Measurements from ENCODE around the gene DNAL1. TPM values are rescaled to one million over a fixed set of nuclear protein-coding genes. Genes with fewer than 3 reads are reported as not detected.
A peak's percentile ranks its signal among the peaks of the same experiment; 100 is the strongest.
"Not testable (repeated sequence)": the region's sequence is repeated elsewhere in the genome, so short reads cannot be mapped to it uniquely, and the experiment has no call there.

Gene DNAL1
- total and polyA plus RNA-seq, 8 donors: 0.29 to 12.9 (median 7.7) TPM; not detected in 1

DNA sequence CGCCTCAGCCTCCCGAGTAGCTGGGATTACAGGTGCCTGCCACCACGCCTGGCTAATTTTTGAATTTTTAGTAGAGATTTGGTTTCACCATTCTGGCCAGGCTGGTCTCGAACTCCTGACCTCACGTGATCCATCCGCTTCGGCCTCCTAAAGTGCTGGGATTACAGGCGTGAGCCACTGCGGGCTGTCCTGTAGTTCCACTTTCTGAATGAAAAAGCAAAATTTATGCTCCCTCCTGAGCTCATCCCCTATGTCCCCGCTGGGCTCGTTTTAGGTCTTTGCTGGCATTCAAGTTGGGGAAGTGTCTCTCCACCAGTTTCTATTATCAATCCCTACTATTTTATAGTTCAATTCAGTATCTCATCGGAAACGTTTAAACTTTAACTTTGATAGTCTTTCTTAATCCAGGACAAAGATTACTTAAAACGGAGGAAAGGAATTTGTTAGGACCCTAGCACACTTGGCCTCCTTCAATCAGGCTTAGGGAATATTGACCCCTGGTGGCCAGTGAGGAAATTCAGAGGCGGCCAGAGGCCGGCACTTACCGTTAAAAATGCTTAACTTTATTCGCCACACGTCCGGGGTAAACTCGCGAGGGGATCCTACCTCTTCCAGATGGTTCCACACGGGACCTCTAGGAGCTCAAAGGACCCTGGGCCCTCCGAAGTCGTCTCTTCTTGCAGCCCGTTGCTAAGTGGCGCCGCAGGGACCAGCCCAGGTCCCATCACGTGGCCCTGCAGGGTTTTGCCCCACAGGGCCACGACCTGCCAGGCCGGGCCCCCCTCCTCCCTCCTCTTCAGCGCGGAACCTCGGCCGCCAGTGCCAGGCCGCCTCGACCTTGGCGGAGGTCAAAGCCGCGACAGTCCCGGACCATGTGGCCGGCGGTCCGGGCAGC lies 11.4 kb upstream of the DNAL1 start:
- DNase-seq: peak; percentile 59 to 87
- 15 to 26% (median 17%) methylated on average over 23 to 44 of the region's 44 CpGs for WGBS, 5 donors
- peak overlapping the region; percentile 54 to 81 (median 58) for H3K4me3 ChIP-seq
- intact Hi-C loops (cut with DNase I; ENCODE audit: low total_unique reads): loop anchor here (10.0 kb wide), 1 partner anchor 119 kb away; no protein-coding TSS in a partner anchor
- no peaks in the 10 kb centered on the region for H3K9me3 ChIP-seq
- no peaks in the 10 kb centered on the region for H3K27me3 ChIP-seq
- H3K27ac ChIP-seq: peak overlapping the region in 4 of 5 donors; percentile 35 to 62 (median 46)
- TF ChIP-seq, protein P1, sequence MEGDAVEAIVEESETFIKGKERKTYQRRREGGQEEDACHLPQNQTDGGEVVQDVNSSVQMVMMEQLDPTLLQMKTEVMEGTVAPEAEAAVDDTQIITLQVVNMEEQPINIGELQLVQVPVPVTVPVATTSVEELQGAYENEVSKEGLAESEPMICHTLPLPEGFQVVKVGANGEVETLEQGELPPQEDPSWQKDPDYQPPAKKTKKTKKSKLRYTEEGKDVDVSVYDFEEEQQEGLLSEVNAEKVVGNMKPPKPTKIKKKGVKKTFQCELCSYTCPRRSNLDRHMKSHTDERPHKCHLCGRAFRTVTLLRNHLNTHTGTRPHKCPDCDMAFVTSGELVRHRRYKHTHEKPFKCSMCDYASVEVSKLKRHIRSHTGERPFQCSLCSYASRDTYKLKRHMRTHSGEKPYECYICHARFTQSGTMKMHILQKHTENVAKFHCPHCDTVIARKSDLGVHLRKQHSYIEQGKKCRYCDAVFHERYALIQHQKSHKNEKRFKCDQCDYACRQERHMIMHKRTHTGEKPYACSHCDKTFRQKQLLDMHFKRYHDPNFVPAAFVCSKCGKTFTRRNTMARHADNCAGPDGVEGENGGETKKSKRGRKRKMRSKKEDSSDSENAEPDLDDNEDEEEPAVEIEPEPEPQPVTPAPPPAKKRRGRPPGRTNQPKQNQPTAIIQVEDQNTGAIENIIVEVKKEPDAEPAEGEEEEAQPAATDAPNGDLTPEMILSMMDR (IDR thresholded peaks at IDR 0.05): peak in 5 of 7 experiments; percentile 49 to 88 (median 85)
- TF ChIP-seq POLR2A (IDR thresholded peaks at IDR 0.05): no peak
- no peaks in the 10 kb centered on the region for H3K36me3 ChIP-seq
- peaks cover 0 to 20% (median 17%) of the 10 kb centered on the region in 4 donors for H3K4me1 ChIP-seq

DNA sequence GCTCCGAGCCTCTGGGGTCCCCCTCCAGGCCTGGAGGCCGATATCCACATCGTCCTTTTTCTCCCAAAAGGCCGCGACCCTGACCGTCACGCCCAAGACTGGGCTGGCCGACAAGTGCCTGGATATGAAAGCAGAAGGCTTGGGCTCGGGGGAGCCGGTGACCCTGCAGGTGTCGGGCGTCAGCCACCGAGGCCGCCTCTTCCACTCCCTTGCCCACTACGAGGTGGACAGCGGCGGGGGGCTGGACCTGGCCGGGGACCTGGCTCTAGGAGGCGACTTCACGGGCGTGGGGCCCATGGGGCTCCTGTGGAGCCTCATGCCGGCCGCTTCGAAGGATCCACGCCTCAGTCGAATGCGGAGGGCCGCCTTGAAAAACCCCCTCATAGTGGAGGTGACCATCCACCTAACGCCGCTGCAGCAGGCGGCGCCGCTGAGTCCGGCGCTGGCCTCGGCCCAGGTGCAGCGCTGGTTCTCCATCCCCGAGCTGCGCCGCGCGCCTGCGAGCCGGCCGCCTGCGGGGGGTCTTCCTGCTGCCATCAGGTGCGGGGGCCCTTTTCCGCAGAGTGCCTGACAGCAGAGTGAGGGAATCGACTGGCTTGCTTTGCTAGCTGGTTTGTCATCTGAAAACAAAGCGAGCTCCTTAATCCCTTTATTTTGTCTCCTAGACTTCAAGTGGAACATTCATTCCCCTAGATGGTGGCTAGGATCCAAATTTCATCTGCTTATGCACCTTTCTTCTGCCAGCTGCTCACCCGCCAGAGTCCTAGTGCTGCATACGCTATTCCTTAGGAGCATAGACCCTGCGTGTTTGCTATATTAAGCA lies 10.6 kb upstream of the DNAL1 start:
- no peaks in the 10 kb centered on the region for H3K36me3 ChIP-seq
- H3K4me3 ChIP-seq: peak overlapping the region; percentile 54 to 81 (median 58)
- no peaks in the 10 kb centered on the region for H3K9me3 ChIP-seq
- DNase-seq: peak; percentile 51 to 77
- peak overlapping the region in 4 of 5 donors; percentile 35 to 62 (median 46) for H3K27ac ChIP-seq
- intact Hi-C loops (cut with DNase I; ENCODE audit: low total_unique reads): loop anchor here (10.0 kb wide), 1 partner anchor 119 kb away; no protein-coding TSS in a partner anchor
- WGBS, 5 donors: 8 to 27% (median 11%) methylated on average over 11 to 53 of the region's 53 CpGs
- no peak for TF ChIP-seq POLR2AphosphoS5 (IDR thresholded peaks at IDR 0.05)
- TF ChIP-seq, protein P1 (IDR thresholded peaks at IDR 0.05): peak in 2 of 7 experiments; percentile 20 to 34
- H3K4me1 ChIP-seq: peaks cover 0 to 20% (median 17%) of the 10 kb centered on the region in 4 donors
- no peaks in the 10 kb centered on the region for H3K27me3 ChIP-seq

DNA sequence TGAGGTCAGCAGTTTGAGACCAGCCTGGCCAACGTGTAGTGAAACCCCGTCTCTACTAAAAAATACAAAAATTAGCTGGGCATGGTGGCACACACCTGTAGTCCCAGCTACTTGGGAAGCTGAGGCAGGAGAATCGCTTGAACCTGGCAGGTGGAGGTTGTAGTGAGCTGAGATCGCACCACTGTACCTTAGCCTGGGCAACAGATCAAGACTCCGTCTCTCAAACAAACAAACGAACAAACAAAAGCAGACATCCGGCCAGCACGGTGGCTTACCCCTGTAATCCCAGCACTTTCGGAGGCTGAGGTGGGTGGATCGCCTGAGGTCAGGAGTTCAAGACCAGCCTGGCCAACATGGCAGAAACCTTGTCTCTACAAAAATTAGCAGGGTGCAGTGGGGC lies 8.4 kb upstream of the DNAL1 start:
- H3K27ac ChIP-seq, H3K36me3 ChIP-seq, H3K27me3 ChIP-seq, H3K9me3 ChIP-seq, H3K4me3 ChIP-seq, DNase-seq: not testable (repeated sequence)
- intact Hi-C loops (cut with DNase I; ENCODE audit: low total_unique reads): loop anchor here (10.0 kb wide), 1 partner anchor 122 kb away; no protein-coding TSS in a partner anchor
- WGBS, 5 donors: 75 to 79% (median 76%) methylated on average over 10 of the region's 10 CpGs
- H3K4me1 ChIP-seq: peaks cover 0 to 20% (median 17%) of the 10 kb centered on the region in 4 donors

DNA sequence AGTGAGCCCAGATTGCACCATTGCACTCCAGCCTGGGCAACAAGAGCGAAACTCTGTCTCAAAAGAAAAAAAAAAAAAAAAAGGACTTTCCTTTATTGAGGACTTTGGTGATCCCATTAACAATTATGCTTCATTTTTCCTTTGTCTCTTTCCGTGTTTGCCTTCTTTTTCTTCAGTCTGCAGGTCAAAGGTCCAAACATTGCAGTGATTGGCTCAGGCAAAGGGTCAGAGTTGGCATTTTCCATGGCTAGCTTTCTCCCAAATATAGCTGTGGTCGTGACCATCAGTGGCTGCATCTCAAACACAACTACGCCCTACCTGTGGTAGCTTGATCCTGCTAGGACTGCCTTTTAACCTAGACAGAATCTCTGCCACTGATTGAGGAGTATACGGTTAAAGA lies 7.0 kb upstream of the DNAL1 start:
- TF ChIP-seq, protein P1 (IDR thresholded peaks at IDR 0.05): no peak
- TF ChIP-seq POLR2AphosphoS5 (IDR thresholded peaks at IDR 0.05) (no peak), POLR2A (IDR thresholded peaks at IDR 0.05) (no peak), EP300 (IDR thresholded peaks at IDR 0.05) (no peak)
- Histone ChIP-seq H3K27ac (no peak overlapping the region), H3K36me3 (no peaks in the 10 kb centered on the region), H3K27me3 (no peaks in the 10 kb centered on the region), H3K4me3 (no peak overlapping the region), H3K9me3 (no peaks in the 10 kb centered on the region), H3K4me1 (peaks cover 0 to 19% (median 17%) of the 10 kb centered on the region in 4 donors)
- no peak for DNase-seq
- WGBS, 5 donors: 73 to 78% (median 75%) methylated on average over 5 of the region's 5 CpGs
- intact Hi-C loops (cut with DNase I; ENCODE audit: low total_unique reads): loop anchor here (10.0 kb wide), 1 partner anchor 123 kb away; no protein-coding TSS in a partner anchor
